ENCODE data around the gene GAL.

- TF ChIP-seq CTCF (conservative IDR thresholded peaks at IDR 0.05 in 1 of 2, IDR thresholded peaks at IDR 0.05 in 1 of 2; ENCODE audit: extremely low read depth in 1 of 2, insufficient read depth in 1 of 2, low read depth in 1 of 2, low read length in 2 of 2): no peak
- no peak for TF ChIP-seq EZH2 (IDR thresholded peaks at IDR 0.05; ENCODE audit: borderline replicate concordance, low read length)
Measured at GRCh38 chr11:68654978-68655377, 29.4 kb upstream of the GAL start.
